ENCODE measurements around the gene DNAJB11.
A peak's percentile ranks its signal among the peaks of the same experiment; 100 is the strongest.

Gene DNAJB11

GRCh38 chr3:186532598-186533072 lies 37.9 kb upstream of the DNAJB11 start:
- Histone ChIP-seq H3K27me3 (ENCODE audit: insufficient read depth, low read length, poor library complexity, severe bottlenecking) (no peaks in the 10 kb centered on the region), H3K4me1 (ENCODE audit: insufficient read depth, low read length, poor library complexity, severe bottlenecking) (peaks cover 64% of the 10 kb centered on the region), H3K9me3 (ENCODE audit: insufficient read depth, low read depth, low read length) (no peaks in the 10 kb centered on the region; the same call in 1 of the 2 replicates), H3K36me3 (ENCODE audit: insufficient read depth, low read length) (no peaks in the 10 kb centered on the region), H2AFZ (ENCODE audit: low read length) (no peak overlapping the region), H4K20me1 (ENCODE audit: insufficient read depth, low read length, poor library complexity, severe bottlenecking) (no peaks in the 10 kb centered on the region), H3F3A (ENCODE audit: low read depth) (no peaks in the 10 kb centered on the region), H3K79me2 (ENCODE audit: insufficient read depth, low read length) (no peaks in the 10 kb centered on the region), H3K9me2 (replicated peaks; ENCODE audit: low read depth, low read length) (no peaks in the 10 kb centered on the region), H3K4me3 (ENCODE audit: low read length, poor library complexity, severe bottlenecking) (peak overlapping the region; percentile 18), H3K9ac (ENCODE audit: low read depth, low read length, poor library complexity, severe bottlenecking) (peak overlapping the region; percentile 35), H3K4me2 (ENCODE audit: low read depth, low read length, poor library complexity, severe bottlenecking) (peak overlapping the region; percentile 49)
- TF ChIP-seq EZH2phosphoT487 (IDR thresholded peaks at IDR 0.05; ENCODE audit: borderline replicate concordance) (no peak), CTCF (conservative IDR thresholded peaks at IDR 0.05; ENCODE audit: low read length) (no peak)

GRCh38 chr3:186534113-186534669 lies 36.3 kb upstream of the DNAJB11 start:
- Histone ChIP-seq H3K4me2 (ENCODE audit: low read depth, low read length, poor library complexity, severe bottlenecking) (no peak overlapping the region), H2AFZ (ENCODE audit: low read length) (0 out of 2 replicates have a peak overlapping the region, but pooled peaks have one; percentile 19), H3K9ac (ENCODE audit: low read depth, low read length, poor library complexity, severe bottlenecking) (peak overlapping the region; percentile 28), H3K4me1 (ENCODE audit: insufficient read depth, low read length, poor library complexity, severe bottlenecking) (peaks cover 55% of the 10 kb centered on the region), H3K79me2 (ENCODE audit: insufficient read depth, low read length) (no peaks in the 10 kb centered on the region), H3F3A (ENCODE audit: low read depth) (no peaks in the 10 kb centered on the region), H3K9me3 (ENCODE audit: insufficient read depth, low read depth, low read length) (no peaks in the 10 kb centered on the region), H3K27me3 (ENCODE audit: insufficient read depth, low read length, poor library complexity, severe bottlenecking) (no peaks in the 10 kb centered on the region), H4K20me1 (ENCODE audit: insufficient read depth, low read length, poor library complexity, severe bottlenecking) (no peaks in the 10 kb centered on the region), H3K4me3 (ENCODE audit: low read length, poor library complexity, severe bottlenecking) (no peak overlapping the region), H3K36me3 (ENCODE audit: insufficient read depth, low read length) (no peaks in the 10 kb centered on the region), H3K9me2 (replicated peaks; ENCODE audit: low read depth, low read length) (no peaks in the 10 kb centered on the region)
- TF ChIP-seq EZH2phosphoT487 (IDR thresholded peaks at IDR 0.05; ENCODE audit: borderline replicate concordance) (no peak), CTCF (conservative IDR thresholded peaks at IDR 0.05; ENCODE audit: low read length) (no peak)

GRCh38 chr3:186536883-186537844 lies 33.4 kb upstream of the DNAJB11 start:
- Histone ChIP-seq H3K4me1 (ENCODE audit: insufficient read depth, low read length, poor library complexity, severe bottlenecking) (peaks cover 48% of the 10 kb centered on the region), H4K20me1 (ENCODE audit: insufficient read depth, low read length, poor library complexity, severe bottlenecking) (no peaks in the 10 kb centered on the region), H3K4me2 (ENCODE audit: low read depth, low read length, poor library complexity, severe bottlenecking) (no peak overlapping the region)

More at GRCh38 chr3:186536883-186537844, 33.4 kb upstream of the DNAJB11 start:
- Histone ChIP-seq H2AFZ (ENCODE audit: low read length) (no peak overlapping the region), H3K9me3 (ENCODE audit: insufficient read depth, low read depth, low read length) (no peaks in the 10 kb centered on the region), H3K9me2 (replicated peaks; ENCODE audit: low read depth, low read length) (no peaks in the 10 kb centered on the region), H3F3A (ENCODE audit: low read depth) (no peaks in the 10 kb centered on the region), H3K9ac (ENCODE audit: low read depth, low read length, poor library complexity, severe bottlenecking) (no peak overlapping the region), H3K27me3 (ENCODE audit: insufficient read depth, low read length, poor library complexity, severe bottlenecking) (no peaks in the 10 kb centered on the region), H3K79me2 (ENCODE audit: insufficient read depth, low read length) (no peaks in the 10 kb centered on the region), H3K4me3 (ENCODE audit: low read length, poor library complexity, severe bottlenecking) (no peak overlapping the region), H3K36me3 (ENCODE audit: insufficient read depth, low read length) (no peaks in the 10 kb centered on the region)
- TF ChIP-seq EZH2phosphoT487 (IDR thresholded peaks at IDR 0.05; ENCODE audit: borderline replicate concordance) (no peak), CTCF (conservative IDR thresholded peaks at IDR 0.05; ENCODE audit: low read length) (no peak)

Data from Loucy (cell line).